ENCODE results near the gene ATXN7L3B. TPM values are rescaled to one million over a fixed set of nuclear protein-coding genes. Genes with fewer than 3 reads are reported as not detected.

The ATXN7L3B gene
- total and polyA plus RNA-seq, 2 of the 4 experiments (the other 2 are of a cell fraction): 12.9 to 21.7 TPM

DNA sequence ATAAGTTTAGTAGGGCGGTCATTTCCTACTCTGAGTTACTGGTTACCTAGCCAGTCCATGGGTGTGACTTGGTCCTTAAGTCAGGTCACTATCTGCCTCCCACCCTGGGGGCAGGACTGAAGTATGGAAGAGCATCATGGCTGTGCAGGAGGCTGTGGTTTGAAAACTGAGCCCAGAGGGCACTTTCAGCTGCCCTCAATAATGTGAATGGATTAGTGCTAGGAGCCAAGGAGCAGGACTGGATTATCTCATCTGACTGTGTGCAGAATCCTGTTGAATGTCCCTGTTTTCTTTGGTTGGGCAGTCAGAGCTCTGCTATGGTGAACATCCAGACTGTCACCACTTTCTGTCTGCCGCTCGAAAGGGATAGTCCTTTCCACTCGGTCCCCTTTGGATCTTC lies 1.6 kb downstream of the ATXN7L3B start:
- CTCF ChIA-PET: no interaction called here
- Histone ChIP-seq H3K4ac (ENCODE audit: low read depth, low read length) (no peak overlapping the region), H4K5ac (ENCODE audit: low read depth, low read length) (no peak overlapping the region), H3K4me3 (ENCODE audit: insufficient read depth, low read depth, low read length) (peak overlapping the region; percentile 80), H3K27ac (ENCODE audit: insufficient read depth, low read length) (no peak overlapping the region), H4K8ac (ENCODE audit: low read depth in 2 of 2, low read length in 2 of 2) (no peak overlapping the region), H3K4me2 (ENCODE audit: low read depth, low read length) (peak overlapping the region; percentile 94), H3K18ac (ENCODE audit: low read depth, low read length) (no peak overlapping the region), H3K9ac (ENCODE audit: low read depth, low read length) (peak overlapping the region; percentile 50; the same call in 1 of the 2 replicates), H2AFZ (replicated peaks; ENCODE audit: low read length, poor library complexity) (no peak overlapping the region), H3K4me1 (ENCODE audit: control insufficient read depth, insufficient read depth, low read length) (peaks cover 12% of the 10 kb centered on the region), H3K9me3 (ENCODE audit: control insufficient read depth, insufficient read depth, low read length) (no peaks in the 10 kb centered on the region), H3K14ac (replicated peaks; ENCODE audit: low read depth, low read length) (peak overlapping the region; percentile 50; the same call in 1 of the 2 replicates), H3K23ac (ENCODE audit: low read depth, low read length) (peak overlapping the region; percentile 90), H2BK120ac (ENCODE audit: low read depth, low read length) (no peak overlapping the region), H3K27me3 (ENCODE audit: control insufficient read depth, insufficient read depth, low read length) (no peaks in the 10 kb centered on the region), H3K79me1 (ENCODE audit: low read depth in 1 of 2, low read length in 2 of 2) (peaks cover 3 to 34% of the 10 kb centered on the region in 2 experiments; a peak in 3 of 4 replicates), H2AK9ac (replicated peaks; ENCODE audit: low read depth, low read length, poor library complexity) (no peak overlapping the region), H2AK5ac (ENCODE audit: low read depth, low read length) (no peak overlapping the region), H4K91ac (ENCODE audit: insufficient read depth, low read depth, low read length) (no peak overlapping the region), H2BK20ac (ENCODE audit: low read depth, low read length) (no peak overlapping the region), H3K56ac (ENCODE audit: extremely low read depth, insufficient read depth, low read length) (no peak overlapping the region), H3K36me3 (ENCODE audit: control insufficient read depth, insufficient read depth, low read length) (peaks cover 10% of the 10 kb centered on the region), H2BK15ac (ENCODE audit: low read depth, low read length) (no peak overlapping the region), H3K9me1 (ENCODE audit: insufficient read depth, low read length) (peaks cover 11% of the 10 kb centered on the region), H2BK5ac (ENCODE audit: low read depth, low read length, poor library complexity, severe bottlenecking) (no peak overlapping the region), H4K20me1 (ENCODE audit: insufficient read depth, low read length) (peaks cover 28% of the 10 kb centered on the region)
- no peak for ATAC-seq (ENCODE audit: low read depth)
- no CpG with 5 or more reads among the region's 4 CpGs for WGBS, 2 experiments (ENCODE audit: extremely low coverage in 2 of 2, insufficient read length in 1 of 2)
- intact Hi-C loops (cut with micrococcal nuclease): loop anchor here (10.0 kb wide), 1 partner anchor 946 kb away; the partner anchor contains the start of gene GLIPR1
- POLR2A ChIA-PET (ENCODE audit: unreplicated experiment): interaction anchor here (0.6 kb wide), 1 partner anchor 205 kb away, joined by 3 read pairs; no protein-coding TSS in a partner anchor
- TF ChIP-seq, protein P1, sequence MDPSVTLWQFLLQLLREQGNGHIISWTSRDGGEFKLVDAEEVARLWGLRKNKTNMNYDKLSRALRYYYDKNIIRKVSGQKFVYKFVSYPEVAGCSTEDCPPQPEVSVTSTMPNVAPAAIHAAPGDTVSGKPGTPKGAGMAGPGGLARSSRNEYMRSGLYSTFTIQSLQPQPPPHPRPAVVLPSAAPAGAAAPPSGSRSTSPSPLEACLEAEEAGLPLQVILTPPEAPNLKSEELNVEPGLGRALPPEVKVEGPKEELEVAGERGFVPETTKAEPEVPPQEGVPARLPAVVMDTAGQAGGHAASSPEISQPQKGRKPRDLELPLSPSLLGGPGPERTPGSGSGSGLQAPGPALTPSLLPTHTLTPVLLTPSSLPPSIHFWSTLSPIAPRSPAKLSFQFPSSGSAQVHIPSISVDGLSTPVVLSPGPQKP (IDR thresholded peaks at IDR 0.05; ENCODE audit: borderline replicate concordance, low read depth, low read length): no peak
- TF ChIP-seq, protein P2, sequence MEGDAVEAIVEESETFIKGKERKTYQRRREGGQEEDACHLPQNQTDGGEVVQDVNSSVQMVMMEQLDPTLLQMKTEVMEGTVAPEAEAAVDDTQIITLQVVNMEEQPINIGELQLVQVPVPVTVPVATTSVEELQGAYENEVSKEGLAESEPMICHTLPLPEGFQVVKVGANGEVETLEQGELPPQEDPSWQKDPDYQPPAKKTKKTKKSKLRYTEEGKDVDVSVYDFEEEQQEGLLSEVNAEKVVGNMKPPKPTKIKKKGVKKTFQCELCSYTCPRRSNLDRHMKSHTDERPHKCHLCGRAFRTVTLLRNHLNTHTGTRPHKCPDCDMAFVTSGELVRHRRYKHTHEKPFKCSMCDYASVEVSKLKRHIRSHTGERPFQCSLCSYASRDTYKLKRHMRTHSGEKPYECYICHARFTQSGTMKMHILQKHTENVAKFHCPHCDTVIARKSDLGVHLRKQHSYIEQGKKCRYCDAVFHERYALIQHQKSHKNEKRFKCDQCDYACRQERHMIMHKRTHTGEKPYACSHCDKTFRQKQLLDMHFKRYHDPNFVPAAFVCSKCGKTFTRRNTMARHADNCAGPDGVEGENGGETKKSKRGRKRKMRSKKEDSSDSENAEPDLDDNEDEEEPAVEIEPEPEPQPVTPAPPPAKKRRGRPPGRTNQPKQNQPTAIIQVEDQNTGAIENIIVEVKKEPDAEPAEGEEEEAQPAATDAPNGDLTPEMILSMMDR (conservative IDR thresholded peaks at IDR 0.05; ENCODE audit: low read depth, low read length): no peak
- TF ChIP-seq MAFK (IDR thresholded peaks at IDR 0.05; ENCODE audit: low read depth, low read length) (no peak), POLR2A (IDR thresholded peaks at IDR 0.05; ENCODE audit: low read depth, low read length) (no peak), SMC3 (IDR thresholded peaks at IDR 0.05; ENCODE audit: low read depth, low read length) (no peak), RFX5 (IDR thresholded peaks at IDR 0.05; ENCODE audit: low read depth, low read length) (no peak), MXI1 (IDR thresholded peaks at IDR 0.05; ENCODE audit: borderline replicate concordance, low read depth, low read length) (no peak), RCOR1 (IDR thresholded peaks at IDR 0.05; ENCODE audit: insufficient replicate concordance, low read length) (no peak), RAD21 (IDR thresholded peaks at IDR 0.05; ENCODE audit: low read length) (no peak), BHLHE40 (IDR thresholded peaks at IDR 0.05; ENCODE audit: low read depth, low read length) (no peak), MAZ (IDR thresholded peaks at IDR 0.05; ENCODE audit: borderline replicate concordance, low read depth, low read length) (no peak), CEBPB (IDR thresholded peaks at IDR 0.05; ENCODE audit: low read depth, low read length) (no peak), CHD1 (IDR thresholded peaks at IDR 0.05; ENCODE audit: low read depth, low read length) (no peak), NFE2L2 (IDR thresholded peaks at IDR 0.05; ENCODE audit: low read depth, low read length) (no peak), FOS (IDR thresholded peaks at IDR 0.05; ENCODE audit: low read depth, low read length) (no peak)
- TF ChIP-seq, protein P3, sequence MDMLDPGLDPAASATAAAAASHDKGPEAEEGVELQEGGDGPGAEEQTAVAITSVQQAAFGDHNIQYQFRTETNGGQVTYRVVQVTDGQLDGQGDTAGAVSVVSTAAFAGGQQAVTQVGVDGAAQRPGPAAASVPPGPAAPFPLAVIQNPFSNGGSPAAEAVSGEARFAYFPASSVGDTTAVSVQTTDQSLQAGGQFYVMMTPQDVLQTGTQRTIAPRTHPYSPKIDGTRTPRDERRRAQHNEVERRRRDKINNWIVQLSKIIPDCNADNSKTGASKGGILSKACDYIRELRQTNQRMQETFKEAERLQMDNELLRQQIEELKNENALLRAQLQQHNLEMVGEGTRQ (IDR thresholded peaks at IDR 0.05; ENCODE audit: low read depth, low read length): no peak
- BruUV-seq (replicated peaks): no TSS peak
- DNase-seq: no peak
- in situ Hi-C loops (cut with MboI; ENCODE audit: low sequenced_read_pairs): no loop called here
- dilution Hi-C loops (cut with HindIII; ENCODE audit: low sequenced_read_pairs, unreplicated experiment): no loop called here
